ENCODE results near the gene PARP12.

Gene PARP12

GRCh38 chr7:139990571-139991268 is 72.0 kb downstream of the PARP12 start:
- no peak overlapping the region for H3K4me3 ChIP-seq (ENCODE audit: low read depth, low read length, poor library complexity, severe bottlenecking)
- H3K4me1 ChIP-seq (ENCODE audit: insufficient read depth, low read length, severe bottlenecking): no peaks in the 10 kb centered on the region
- H2AFZ ChIP-seq (ENCODE audit: low read length): no peak overlapping the region
- H3K36me3 ChIP-seq (ENCODE audit: insufficient read depth, low read length): no peaks in the 10 kb centered on the region
- H3K9me3 ChIP-seq (ENCODE audit: low read length): no peaks in the 10 kb centered on the region
- no peak overlapping the region for H3K9ac ChIP-seq (ENCODE audit: low read length)
- no peak overlapping the region for H3K27ac ChIP-seq (ENCODE audit: low read depth, low read length, poor library complexity, severe bottlenecking)
- H3K4me2 ChIP-seq (ENCODE audit: low read length): no peak overlapping the region
- no peaks in the 10 kb centered on the region for H3K9me2 ChIP-seq (ENCODE audit: low read depth, low read length)
- H3K27me3 ChIP-seq (ENCODE audit: insufficient read depth, low read length): peaks cover 14% of the 10 kb centered on the region; the same call in 1 of the 2 replicates
- H3F3A ChIP-seq (ENCODE audit: insufficient read depth, low read length): no peaks in the 10 kb centered on the region
- H3K79me2 ChIP-seq (ENCODE audit: insufficient read depth, low read length): no peaks in the 10 kb centered on the region
- H4K20me1 ChIP-seq (ENCODE audit: insufficient read depth, low read length): no peaks in the 10 kb centered on the region
- no peak for TF ChIP-seq EZH2 (IDR thresholded peaks at IDR 0.05; ENCODE audit: borderline replicate concordance, low read length)
- TF ChIP-seq CTCF (IDR thresholded peaks at IDR 0.05; ENCODE audit: low read length): no peak

- H3K4me1 ChIP-seq (ENCODE audit: insufficient read depth, low read length, severe bottlenecking): no peaks in the 10 kb centered on the region
- no peaks in the 10 kb centered on the region for H3K9me2 ChIP-seq (ENCODE audit: low read depth, low read length)
- no peak overlapping the region for H2AFZ ChIP-seq (ENCODE audit: low read length)
- H3K4me2 ChIP-seq (ENCODE audit: low read length): no peak overlapping the region
- no peaks in the 10 kb centered on the region for H3F3A ChIP-seq (ENCODE audit: insufficient read depth, low read length)
- H3K79me2 ChIP-seq (ENCODE audit: insufficient read depth, low read length): no peaks in the 10 kb centered on the region
- no peaks in the 10 kb centered on the region for H4K20me1 ChIP-seq (ENCODE audit: insufficient read depth, low read length)
- H3K9me3 ChIP-seq (ENCODE audit: low read length): no peaks in the 10 kb centered on the region
- H3K36me3 ChIP-seq (ENCODE audit: insufficient read depth, low read length): no peaks in the 10 kb centered on the region
- H3K27ac ChIP-seq (ENCODE audit: low read depth, low read length, poor library complexity, severe bottlenecking): no peak overlapping the region
- peaks cover 14% of the 10 kb centered on the region; the same call in 1 of the 2 replicates for H3K27me3 ChIP-seq (ENCODE audit: insufficient read depth, low read length)
- no peak overlapping the region for H3K9ac ChIP-seq (ENCODE audit: low read length)
- TF ChIP-seq EZH2 (IDR thresholded peaks at IDR 0.05; ENCODE audit: borderline replicate concordance, low read length): no peak
- no peak overlapping the region for H3K4me3 ChIP-seq (ENCODE audit: low read depth, low read length, poor library complexity, severe bottlenecking)
Observed at GRCh38 chr7:139990142-139990535, 72.6 kb downstream of the PARP12 start.

- no peak overlapping the region for H2AFZ ChIP-seq (ENCODE audit: low read length)
Observed at GRCh38 chr7:139989366-139990141, 73.2 kb downstream of the PARP12 start.

More at GRCh38 chr7:139989366-139990141, 73.2 kb downstream of the PARP12 start:
- Histone ChIP-seq H3K27me3 (ENCODE audit: insufficient read depth, low read length) (peaks cover 14% of the 10 kb centered on the region; the same call in 1 of the 2 replicates), H3K27ac (ENCODE audit: low read depth, low read length, poor library complexity, severe bottlenecking) (no peak overlapping the region), H3K4me1 (ENCODE audit: insufficient read depth, low read length, severe bottlenecking) (no peaks in the 10 kb centered on the region), H3K79me2 (ENCODE audit: insufficient read depth, low read length) (no peaks in the 10 kb centered on the region), H3K4me3 (ENCODE audit: low read depth, low read length, poor library complexity, severe bottlenecking) (no peak overlapping the region), H3K4me2 (ENCODE audit: low read length) (no peak overlapping the region), H4K20me1 (ENCODE audit: insufficient read depth, low read length) (no peaks in the 10 kb centered on the region), H3K9ac (ENCODE audit: low read length) (no peak overlapping the region), H3F3A (ENCODE audit: insufficient read depth, low read length) (no peaks in the 10 kb centered on the region), H3K9me3 (ENCODE audit: low read length) (no peaks in the 10 kb centered on the region), H3K9me2 (ENCODE audit: low read depth, low read length) (no peaks in the 10 kb centered on the region), H3K36me3 (ENCODE audit: insufficient read depth, low read length) (no peaks in the 10 kb centered on the region)
- TF ChIP-seq CTCF (IDR thresholded peaks at IDR 0.05; ENCODE audit: low read length) (no peak), EZH2 (IDR thresholded peaks at IDR 0.05; ENCODE audit: borderline replicate concordance, low read length) (no peak)
